Spleen (tissue), 11 donors: ENCODE results near the gene KIAA0408. TPM values are rescaled to one million over a fixed set of nuclear protein-coding genes. Genes with fewer than 3 reads are reported as not detected.
"Not testable (repeated sequence)": the region's sequence is repeated elsewhere in the genome, so short reads cannot be mapped to it uniquely, and the experiment has no call there.

Experiments used
- DNase-seq: peaks from one replicate; pipeline ENCODE4 v3.0.0-alpha.2; 2020
- H3K27ac ChIP-seq, 8 donors: fragments of 200-600 bp; sonication (generic) in 7 of 8; 1 replicate in 4 of 8; 2 replicates in 4 of 8; pipeline versions ENCODE4 v1.5.0 to v1.8.0; 2016 to 2021; ENCODE audit warnings: inconsistent platforms in 4 of 8, mild to moderate bottlenecking in 4 of 8, moderate library complexity in 1 of 8
- H3K27me3 ChIP-seq, 7 donors: fragments of 200-600 bp; sonication (generic) in 6 of 7; replicated peaks in 1 of 7; 1 replicate in 4 of 7; 2 replicates in 3 of 7; pipeline versions ENCODE4 v1.5.0 to v1.8.0; 2016 to 2021; ENCODE audit warnings: inconsistent platforms in 3 of 7, mild to moderate bottlenecking in 1 of 7
- H3K36me3 ChIP-seq, 6 donors: fragments of 200-600 bp; sonication (generic) in 5 of 6; 1 replicate in 4 of 6; 2 replicates in 2 of 6; pipeline versions ENCODE4 v1.5.0 to v1.8.0; 2016 to 2021; ENCODE audit warnings: inconsistent platforms in 2 of 6
- H3K4me1 ChIP-seq, 6 donors: fragments of 200-600 bp; sonication (generic) in 5 of 6; 1 replicate in 3 of 6; 2 replicates in 3 of 6; pipeline versions ENCODE4 v1.5.0 to v1.8.0; 2016 to 2021; ENCODE audit warnings: inconsistent platforms in 3 of 6
- H3K4me3 ChIP-seq, 8 donors: fragments of 200-600 bp; sonication (generic) in 7 of 8; 1 replicate in 4 of 8; 2 replicates in 4 of 8; pipeline versions ENCODE4 v1.5.0 to v1.8.0; 2016 to 2021; ENCODE audit warnings: inconsistent platforms in 4 of 8, mild to moderate bottlenecking in 4 of 8, moderate library complexity in 2 of 8
- H3K9me3 ChIP-seq, 8 donors: fragments of 200-600 bp; sonication (generic) in 7 of 8; 1 replicate in 4 of 8; 2 replicates in 4 of 8; pipeline versions ENCODE4 v1.5.0 to v1.8.0; 2016 to 2021; ENCODE audit warnings: inconsistent platforms in 4 of 8
- POLR2A ChIP-seq, 3 donors: fragments of 450-650 bp; IDR thresholded peaks; one replicate each; pipeline ENCODE4 v1.5.1; 2017; ENCODE audit warnings: antibody characterized with exemption in 3 of 3, mild to moderate bottlenecking in 1 of 3
- POLR2AphosphoS5 ChIP-seq, 3 donors: sonication (generic); formaldehyde crosslinking; IDR thresholded peaks; one replicate each; pipeline ENCODE4 v1.5.1; 2017; ENCODE audit warnings: antibody characterized with exemption in 3 of 3
- WGBS, 5 donors: extraction: QIAGEN DNeasy Blood & Tissue Kit in 3 of 5; methylation state at CpG; one replicate each; pipeline versions ENCODE4 v1.1.5 to v1.1.7; 2013 to 2018; 5-methylcytosine and 5-hydroxymethylcytosine counted together
- intact Hi-C: fragments of 100-400 bp; cut with DNase I; formaldehyde crosslinking; loops from one replicate; pipeline ENCODE4 v1.15.0; 2023; ENCODE audit warnings: low total_unique reads
- polyA plus RNA-seq, 3 donors: library from polyadenylated mRNA; stranded (reverse); fragments of 200-250 nt; gene quantifications; one replicate each; pipeline ENCODE4 v1.2.1, GENCODE V29; 2013
- total RNA-seq, 7 donors: library from RNA; depleted of rRNA in 3 of 7; stranded (reverse); fragments of >200 nt in 3 of 7; fragmentation: NEBNext Ultra II Directional in 4 of 7; extraction: Animal tissue kit (Norgen Biotek cat#: 25700) in 4 of 7; gene quantifications; one replicate each; pipeline versions ENCODE4 v1.1.0 to v1.2.1, GENCODE V29; 2016 to 2021
- TF ChIP-seq, protein P1 (sequence below), 11 experiments: fragments of 200-600 bp in 7 of 11; fragments of 450-650 bp in 4 of 11; sonication (generic) in 4 of 11; IDR thresholded peaks in 8 of 11; conservative IDR thresholded peaks in 3 of 11; 1 replicate in 7 of 11; 2 replicates in 4 of 11; pipeline versions ENCODE4 v1.4.0 to v1.8.0; 2016 to 2021; ENCODE audit warnings: antibody characterized with exemption in 11 of 11, inconsistent platforms in 4 of 11, mild to moderate bottlenecking in 1 of 11
- donor health status: healthy with polysubstance abuse.
- donor health status: DM: no; HTN: no; CAD: no; lungs with moderate emphysema.
- donor health status: DM: no; HTN: no; CAD: no.
- donor health status: Bipolar disorder and iron deficiency.
- donor health status: healthy.
- donor health status: DM: no; HTN: no; CAD: no.
- donor health status: DM: yes; HTN: yes; CAD: no.

Gene KIAA0408
- total and polyA plus RNA-seq, 10 donors = 0.65 to 6.6 (median 2.5) TPM

GRCh38 chr6:127435626-127436220 is 23.5 kb downstream of the KIAA0408 start:
- no peak overlapping the region for H3K27ac ChIP-seq
- TF ChIP-seq POLR2A (IDR thresholded peaks at IDR 0.05) (no peak), POLR2AphosphoS5 (IDR thresholded peaks at IDR 0.05) (no peak)
- TF ChIP-seq, protein P1, sequence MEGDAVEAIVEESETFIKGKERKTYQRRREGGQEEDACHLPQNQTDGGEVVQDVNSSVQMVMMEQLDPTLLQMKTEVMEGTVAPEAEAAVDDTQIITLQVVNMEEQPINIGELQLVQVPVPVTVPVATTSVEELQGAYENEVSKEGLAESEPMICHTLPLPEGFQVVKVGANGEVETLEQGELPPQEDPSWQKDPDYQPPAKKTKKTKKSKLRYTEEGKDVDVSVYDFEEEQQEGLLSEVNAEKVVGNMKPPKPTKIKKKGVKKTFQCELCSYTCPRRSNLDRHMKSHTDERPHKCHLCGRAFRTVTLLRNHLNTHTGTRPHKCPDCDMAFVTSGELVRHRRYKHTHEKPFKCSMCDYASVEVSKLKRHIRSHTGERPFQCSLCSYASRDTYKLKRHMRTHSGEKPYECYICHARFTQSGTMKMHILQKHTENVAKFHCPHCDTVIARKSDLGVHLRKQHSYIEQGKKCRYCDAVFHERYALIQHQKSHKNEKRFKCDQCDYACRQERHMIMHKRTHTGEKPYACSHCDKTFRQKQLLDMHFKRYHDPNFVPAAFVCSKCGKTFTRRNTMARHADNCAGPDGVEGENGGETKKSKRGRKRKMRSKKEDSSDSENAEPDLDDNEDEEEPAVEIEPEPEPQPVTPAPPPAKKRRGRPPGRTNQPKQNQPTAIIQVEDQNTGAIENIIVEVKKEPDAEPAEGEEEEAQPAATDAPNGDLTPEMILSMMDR (IDR thresholded peaks at IDR 0.05 in 8 of 11, conservative IDR thresholded peaks at IDR 0.05 in 3 of 11) = no peak
- intact Hi-C loops = no loop called here
- H3K36me3 ChIP-seq = no peaks in the 10 kb centered on the region
- H3K27me3 ChIP-seq = no peaks in the 10 kb centered on the region
- 85 to 92% (median 88%) methylated on average over 7 of the region's 7 CpGs for WGBS, 5 donors
- peak; percentile 15 for DNase-seq
- H3K4me3 ChIP-seq = no peak overlapping the region
- no peaks in the 10 kb centered on the region for H3K9me3 ChIP-seq
- H3K4me1 ChIP-seq = no peaks in the 10 kb centered on the region

DNA sequence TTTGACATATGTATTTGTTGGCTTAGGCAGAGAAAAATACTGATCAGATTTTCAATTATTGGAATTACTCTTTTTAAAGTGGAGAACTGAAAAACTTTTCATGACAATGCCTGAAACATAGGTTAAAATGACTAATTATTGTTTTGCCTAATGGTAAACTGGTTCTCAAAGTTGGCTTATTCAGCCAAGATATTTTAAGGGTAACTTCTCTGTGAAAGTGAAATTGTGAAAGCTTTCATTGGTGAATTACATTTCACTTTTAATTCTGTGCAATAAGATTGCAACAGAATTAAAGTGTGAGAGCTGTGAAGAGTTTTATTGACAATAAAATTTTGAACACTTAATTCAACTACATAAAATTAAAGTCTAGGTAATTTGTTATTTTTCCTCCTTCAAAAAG is 24.5 kb downstream of the KIAA0408 start:
- Histone ChIP-seq H3K9me3 (no peaks in the 10 kb centered on the region), H3K36me3 (no peaks in the 10 kb centered on the region), H3K27ac (no peak overlapping the region), H3K4me1 (no peaks in the 10 kb centered on the region), H3K27me3 (no peaks in the 10 kb centered on the region), H3K4me3 (no peak overlapping the region)
- TF ChIP-seq, protein P1 (IDR thresholded peaks at IDR 0.05 in 8 of 11, conservative IDR thresholded peaks at IDR 0.05 in 3 of 11) = no peak
- TF ChIP-seq POLR2AphosphoS5 (IDR thresholded peaks at IDR 0.05) (no peak), POLR2A (IDR thresholded peaks at IDR 0.05) (no peak)
- no peak for DNase-seq
- intact Hi-C loops = no loop called here

DNA sequence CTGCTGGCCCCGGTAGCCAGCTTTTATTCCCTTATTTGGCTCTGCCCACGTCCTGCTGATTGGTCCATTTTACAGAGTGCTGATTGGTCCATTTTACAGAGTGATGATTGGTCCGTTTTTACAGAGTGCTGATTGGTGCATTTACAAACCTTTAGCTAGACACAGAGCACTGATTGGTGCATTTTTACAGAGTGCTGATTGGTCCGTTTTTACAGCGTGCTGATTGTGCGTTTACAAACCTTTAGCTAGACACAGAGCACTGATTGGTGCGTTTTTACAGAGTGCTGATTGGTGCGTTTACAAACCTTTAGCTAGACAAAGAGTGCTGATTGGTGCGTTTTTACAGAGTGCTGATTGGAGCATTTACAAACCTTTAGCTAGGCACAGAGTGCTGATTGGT is 30.6 kb downstream of the KIAA0408 start:
- H3K9me3 ChIP-seq, H3K36me3 ChIP-seq, H3K27ac ChIP-seq, H3K27me3 ChIP-seq, H3K4me3 ChIP-seq, DNase-seq, H3K4me1 ChIP-seq: not testable (repeated sequence)
- WGBS, 5 donors = 82 to 88% (median 86%) methylated on average over 9 of the region's 9 CpGs
- intact Hi-C loops = loop anchor here (10.0 kb wide), 1 partner anchor 124 kb away; no protein-coding TSS in a partner anchor

DNA sequence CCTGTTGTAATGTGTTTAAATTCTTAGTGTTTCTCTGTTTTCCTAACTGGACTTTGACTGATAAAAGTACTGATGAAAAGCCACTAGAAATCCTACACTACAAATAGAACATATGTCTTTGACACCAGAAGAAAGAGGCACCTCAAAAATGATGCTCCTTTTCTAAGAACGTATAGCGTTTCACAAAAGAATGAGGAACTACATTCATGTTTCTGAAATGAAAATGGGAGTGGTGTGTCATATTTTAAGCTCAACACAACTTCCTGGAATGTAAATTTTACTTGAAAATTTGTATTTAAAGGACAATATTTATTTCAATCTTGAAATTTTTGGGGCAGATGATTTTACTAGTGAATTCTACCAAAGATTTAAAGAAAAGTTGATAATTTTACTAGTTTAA is 35.3 kb downstream of the KIAA0408 start:
- H3K9me3 ChIP-seq = peaks cover 0 to 8% (median 2%) of the 10 kb centered on the region in 8 donors
- TF ChIP-seq POLR2A (IDR thresholded peaks at IDR 0.05) = no peak
- TF ChIP-seq POLR2AphosphoS5 (IDR thresholded peaks at IDR 0.05) = no peak
- TF ChIP-seq, protein P1 (IDR thresholded peaks at IDR 0.05 in 8 of 11, conservative IDR thresholded peaks at IDR 0.05 in 3 of 11) = no peak
- 17 to 47% (median 36%) methylated on average over 2 of the region's 2 CpGs for WGBS, 5 donors
- no peaks in the 10 kb centered on the region for H3K36me3 ChIP-seq
- H3K4me3 ChIP-seq = no peak overlapping the region
- H3K4me1 ChIP-seq = peaks cover 0 to 8% (median 2%) of the 10 kb centered on the region in 6 donors
- no peak overlapping the region for H3K27ac ChIP-seq
- H3K27me3 ChIP-seq = no peaks in the 10 kb centered on the region
- intact Hi-C loops = loop anchor here (10.0 kb wide), 1 partner anchor 119 kb away; no protein-coding TSS in a partner anchor
- no peak for DNase-seq

DNA sequence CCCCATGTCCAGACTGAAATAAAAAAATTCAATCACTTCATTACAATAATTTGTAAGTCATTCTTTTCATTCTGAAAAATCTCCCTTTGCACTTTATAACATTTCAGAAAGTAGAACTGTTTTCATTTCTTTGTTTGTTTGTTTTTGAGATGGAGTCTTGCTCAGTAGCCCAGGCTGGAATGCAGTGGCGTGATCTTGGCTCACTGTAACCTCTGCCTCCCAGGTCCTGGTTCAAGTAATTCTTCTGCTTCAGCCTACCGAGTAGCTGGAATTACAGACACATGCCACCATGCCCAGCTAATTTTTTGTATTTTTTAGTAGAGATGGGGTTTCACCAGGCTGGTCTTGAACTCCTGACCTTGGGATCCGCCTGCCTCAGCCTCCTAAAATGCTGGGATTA is 38.0 kb downstream of the KIAA0408 start:
- H3K36me3 ChIP-seq, DNase-seq, H3K4me3 ChIP-seq, H3K27ac ChIP-seq, H3K9me3 ChIP-seq, H3K4me1 ChIP-seq, H3K27me3 ChIP-seq: not testable (repeated sequence)
- 59 to 89% (median 71%) methylated on average over 3 of the region's 3 CpGs for WGBS, 5 donors
- intact Hi-C loops = loop anchor here (10.0 kb wide), 1 partner anchor 116 kb away; no protein-coding TSS in a partner anchor
